Upper lobe of left lung (tissue), 6 donors: Measurements from ENCODE around the gene TSHZ2. TPM values are rescaled to one million over a fixed set of nuclear protein-coding genes. Genes with fewer than 3 reads are reported as not detected.
"Not testable (repeated sequence)": the region's sequence is repeated elsewhere in the genome, so short reads cannot be mapped to it uniquely, and the experiment has no call there.

ENCODE experiments used
- ATAC-seq, 2 donors: fragments of 200-7000 bp; cut with Tn5 transposase; one replicate each; pipeline ENCODE4 v1.9.1; 2022; ENCODE audit warnings: mild to moderate bottlenecking in 2 of 2, moderate library complexity in 2 of 2; ENCODE audit not compliant: low FRiP score in 2 of 2
- DNase-seq, 2 donors: peaks; one replicate each; pipeline ENCODE4 v3.0.0-alpha.2; 2019 to 2020
- H3K27ac ChIP-seq, 4 donors: fragments of 200-600 bp; sonication (generic); one replicate each; pipeline ENCODE4 v1.5.1; 2016 to 2019
- H3K27me3 ChIP-seq, 4 donors: fragments of 200-600 bp; sonication (generic); one replicate each; pipeline ENCODE4 v1.5.1; 2017 to 2019
- H3K36me3 ChIP-seq, 4 donors: fragments of 200-600 bp; sonication (generic); one replicate each; pipeline ENCODE4 v1.5.1; 2016 to 2019
- H3K4me1 ChIP-seq, 4 donors: fragments of 200-600 bp; sonication (generic); one replicate each; pipeline ENCODE4 v1.5.1; 2018 to 2019
- H3K4me3 ChIP-seq, 4 donors: fragments of 200-600 bp; sonication (generic); one replicate each; pipeline ENCODE4 v1.5.1; 2017 to 2019; ENCODE audit warnings: mild to moderate bottlenecking in 2 of 4, moderate library complexity in 1 of 4
- H3K9me3 ChIP-seq, 4 donors: fragments of 200-600 bp; sonication (generic); one replicate each; pipeline ENCODE4 v1.5.1; 2018 to 2019
- CTCF ChIP-seq, 6 experiments: fragments of 450-650 bp in 4 of 6; fragments of 200-600 bp in 2 of 6; sonication (generic) in 2 of 6; IDR thresholded peaks; one replicate each; pipeline ENCODE4 v1.5.1; 2016 to 2019; ENCODE audit warnings: antibody characterized with exemption in 6 of 6
- EP300 ChIP-seq, 4 donors: sonication (generic); formaldehyde crosslinking; IDR thresholded peaks; one replicate each; pipeline ENCODE4 v1.5.1; 2017; ENCODE audit warnings: antibody characterized with exemption in 4 of 4, control low read depth in 2 of 4
- POLR2A ChIP-seq, 4 donors: fragments of 450-650 bp; IDR thresholded peaks; one replicate each; pipeline ENCODE4 v1.5.1; 2016 to 2017; ENCODE audit warnings: antibody characterized with exemption in 4 of 4, mild to moderate bottlenecking in 2 of 4
- POLR2AphosphoS5 ChIP-seq, 2 donors: sonication (generic); formaldehyde crosslinking; IDR thresholded peaks; one replicate each; pipeline ENCODE4 v1.5.1; 2017; ENCODE audit warnings: antibody characterized with exemption in 2 of 2
- WGBS, 2 donors: methylation state at CpG; one replicate each; pipeline ENCODE4 v1.1.5; 2017 to 2018; 5-methylcytosine and 5-hydroxymethylcytosine counted together
- total RNA-seq, 6 donors: library from RNA; depleted of rRNA in 4 of 6; stranded (reverse); fragments of >200 nt in 4 of 6; gene quantifications; one replicate each; pipeline versions ENCODE4 v1.1.0 to v1.2.1, GENCODE V29; 2016 to 2021
- donor health status: DM: no; HTN: no; CAD: no; lungs with moderate emphysema.
- donor health status: DM: no; HTN: yes; CAD: no; lungs with severe emphysema.

The TSHZ2 gene
- total RNA-seq, 6 donors from 2014 or later: 1.8 to 10.0 (median 3.2) TPM

- no peak overlapping the region for H3K27ac ChIP-seq
- H3K27me3 ChIP-seq: no peaks in the 10 kb centered on the region
- no peaks in the 10 kb centered on the region for H3K4me1 ChIP-seq
- WGBS, 2 donors: 75 to 76% methylated on average over 4 to 8 of the region's 8 CpGs
- no peaks in the 10 kb centered on the region for H3K9me3 ChIP-seq
- ATAC-seq: no peak
- H3K4me3 ChIP-seq: no peak overlapping the region
- no peaks in the 10 kb centered on the region for H3K36me3 ChIP-seq
- TF ChIP-seq EP300 (IDR thresholded peaks at IDR 0.05): no peak
- no peak for DNase-seq
These were observed 390.6 kb downstream of the TSHZ2 start for GRCh38 chr20:53362736-53363135.

GRCh38 chr20:53364646-53365045, 392.5 kb downstream of the TSHZ2 start:
- no peak overlapping the region for H3K4me3 ChIP-seq
- no peaks in the 10 kb centered on the region for H3K36me3 ChIP-seq
- no peak overlapping the region for H3K27ac ChIP-seq
- no peaks in the 10 kb centered on the region for H3K27me3 ChIP-seq
- WGBS, 2 donors: 90 to 94% methylated on average over 5 of the region's 5 CpGs
- ATAC-seq (no peak), DNase-seq (no peak)
- no peaks in the 10 kb centered on the region for H3K9me3 ChIP-seq
- no peak for TF ChIP-seq POLR2AphosphoS5 (IDR thresholded peaks at IDR 0.05)
- no peak for TF ChIP-seq CTCF (IDR thresholded peaks at IDR 0.05)
- TF ChIP-seq POLR2A (IDR thresholded peaks at IDR 0.05): no peak
- TF ChIP-seq EP300 (IDR thresholded peaks at IDR 0.05): no peak
- H3K4me1 ChIP-seq: no peaks in the 10 kb centered on the region

GRCh38 chr20:53365076-53365475, 392.9 kb downstream of the TSHZ2 start:
- ATAC-seq (no peak), DNase-seq (no peak)
- no peaks in the 10 kb centered on the region for H3K27me3 ChIP-seq
- H3K4me3 ChIP-seq: no peak overlapping the region
- no peak overlapping the region for H3K27ac ChIP-seq
- no peaks in the 10 kb centered on the region for H3K4me1 ChIP-seq
- no peaks in the 10 kb centered on the region for H3K9me3 ChIP-seq
- H3K36me3 ChIP-seq: no peaks in the 10 kb centered on the region
- TF ChIP-seq CTCF (IDR thresholded peaks at IDR 0.05) (no peak), EP300 (IDR thresholded peaks at IDR 0.05) (no peak)
- 70 to 78% methylated on average over 1 of the region's 1 CpG for WGBS, 2 donors

- H3K4me1 ChIP-seq: no peaks in the 10 kb centered on the region
- no peaks in the 10 kb centered on the region for H3K27me3 ChIP-seq
- no peaks in the 10 kb centered on the region for H3K9me3 ChIP-seq
- TF ChIP-seq EP300 (IDR thresholded peaks at IDR 0.05) (no peak), POLR2AphosphoS5 (IDR thresholded peaks at IDR 0.05) (no peak), CTCF (IDR thresholded peaks at IDR 0.05) (no peak), POLR2A (IDR thresholded peaks at IDR 0.05) (no peak)
- no peak overlapping the region for H3K4me3 ChIP-seq
- 91 to 94% methylated on average over 2 of the region's 2 CpGs for WGBS, 2 donors
- DNase-seq (no peak), ATAC-seq (no peak)
- H3K27ac ChIP-seq: no peak overlapping the region
- no peaks in the 10 kb centered on the region for H3K36me3 ChIP-seq
These were observed 393.4 kb downstream of the TSHZ2 start for GRCh38 chr20:53365539-53366075.

- H3K9me3 ChIP-seq, H3K4me3 ChIP-seq, H3K27me3 ChIP-seq, DNase-seq, H3K27ac ChIP-seq, ATAC-seq, H3K36me3 ChIP-seq, H3K4me1 ChIP-seq: not testable (repeated sequence)
- 92 to 94% methylated on average over 8 of the region's 8 CpGs for WGBS, 2 donors
These were observed 394.8 kb downstream of the TSHZ2 start for GRCh38 chr20:53366928-53367327.

- no peak for DNase-seq
- Histone ChIP-seq H3K9me3 (no peaks in the 10 kb centered on the region), H3K36me3 (no peaks in the 10 kb centered on the region), H3K4me3 (no peak overlapping the region), H3K4me1 (no peaks in the 10 kb centered on the region), H3K27me3 (no peaks in the 10 kb centered on the region), H3K27ac (no peak overlapping the region)
- 79 to 83% methylated on average over 7 of the region's 7 CpGs for WGBS, 2 donors
- TF ChIP-seq CTCF (IDR thresholded peaks at IDR 0.05) (no peak), POLR2A (IDR thresholded peaks at IDR 0.05) (no peak), EP300 (IDR thresholded peaks at IDR 0.05) (no peak), POLR2AphosphoS5 (IDR thresholded peaks at IDR 0.05) (no peak)
- ATAC-seq: no peak
These were observed 397.7 kb downstream of the TSHZ2 start for GRCh38 chr20:53369871-53370270.
